Fibroblast of skin of right quadriceps (primary cell): ENCODE measurements around the gene ATAD3A.

Source experiments
- DNase-seq: peaks from one replicate; pipeline ENCODE4 v3.0.0-alpha.2; 2013

Gene ATAD3A

GRCh38 chr1:1558591-1558990 is 46.6 kb downstream of the ATAD3A start:
- DNase-seq = no peak

- DNase-seq = no peak
Observed at GRCh38 chr1:1559066-1559465, 47.1 kb downstream of the ATAD3A start.

DNA sequence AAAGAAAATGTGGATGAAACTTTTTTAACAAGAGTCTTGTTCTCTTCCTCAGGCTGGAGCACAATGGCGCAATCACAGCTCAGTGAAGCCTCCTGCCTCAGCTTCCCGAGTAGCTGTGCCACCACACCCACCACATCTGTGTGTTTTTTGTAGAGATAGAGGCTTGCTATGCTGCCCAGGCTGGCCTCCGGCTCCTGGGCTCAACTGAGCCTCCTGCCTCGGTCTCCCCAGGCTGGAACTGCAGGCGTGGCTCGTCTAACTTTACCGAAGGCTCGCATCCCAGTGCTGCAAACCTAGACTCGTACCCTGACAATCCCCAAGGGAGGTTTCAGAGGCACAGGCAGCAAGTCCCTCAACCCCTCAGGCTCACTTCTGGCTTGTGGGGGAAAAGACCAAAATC is 48.2 kb downstream of the ATAD3A start:
- no peak for DNase-seq

DNA sequence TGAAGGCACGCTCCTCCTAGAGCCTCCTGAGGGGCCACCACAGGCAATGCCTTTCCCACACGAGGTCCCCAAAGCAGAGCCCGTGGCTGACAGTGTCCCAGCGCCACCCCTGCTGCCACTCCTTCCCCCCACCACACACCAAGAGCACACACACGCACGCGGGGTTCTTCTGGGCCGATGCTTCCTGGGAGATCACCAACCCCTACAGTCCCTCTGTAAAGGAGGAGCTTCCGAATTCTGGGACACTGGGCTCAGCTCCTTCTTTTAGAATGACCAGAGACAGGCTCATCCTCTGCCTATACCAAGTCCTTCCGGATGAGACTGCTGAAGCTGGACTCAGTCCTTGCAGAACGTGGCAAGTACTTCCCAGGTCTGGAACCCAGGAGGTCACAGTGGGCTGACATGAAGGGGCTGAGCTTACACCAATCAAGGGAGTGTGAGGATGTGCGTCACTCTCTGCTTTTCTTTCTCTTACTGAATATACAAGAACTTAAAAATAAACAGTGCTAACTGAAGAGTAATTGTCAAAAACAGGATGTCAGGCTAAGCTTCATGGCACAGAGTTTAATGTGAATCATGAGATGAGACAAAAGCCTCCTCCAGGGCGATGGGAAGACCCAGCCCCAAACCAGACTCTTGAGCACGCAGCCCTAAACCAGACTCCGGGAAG is 50.0 kb downstream of the ATAD3A start:
- DNase-seq = no peak

- no peak for DNase-seq
Observed at GRCh38 chr1:1562556-1563195, 50.7 kb downstream of the ATAD3A start.

DNA sequence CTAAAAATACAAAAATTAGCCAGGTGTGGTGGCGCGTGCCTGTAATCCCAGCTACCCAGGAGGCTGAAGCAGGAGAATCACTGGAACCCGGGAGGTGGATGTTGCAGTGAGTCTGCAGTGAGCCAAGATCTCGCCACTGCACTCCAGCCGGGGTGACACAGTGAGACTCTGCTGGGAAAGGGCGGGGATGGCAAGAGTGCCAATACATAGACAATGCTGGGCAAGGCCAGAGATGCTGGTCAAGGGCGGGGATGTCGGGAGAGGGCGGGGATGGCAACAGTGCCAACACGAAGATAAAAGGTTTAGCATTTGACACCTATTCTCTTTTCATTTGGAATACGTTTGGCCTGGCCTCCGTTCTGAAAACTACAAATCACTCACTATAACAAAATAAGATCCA is 51.7 kb downstream of the ATAD3A start:
- DNase-seq = no peak

DNA sequence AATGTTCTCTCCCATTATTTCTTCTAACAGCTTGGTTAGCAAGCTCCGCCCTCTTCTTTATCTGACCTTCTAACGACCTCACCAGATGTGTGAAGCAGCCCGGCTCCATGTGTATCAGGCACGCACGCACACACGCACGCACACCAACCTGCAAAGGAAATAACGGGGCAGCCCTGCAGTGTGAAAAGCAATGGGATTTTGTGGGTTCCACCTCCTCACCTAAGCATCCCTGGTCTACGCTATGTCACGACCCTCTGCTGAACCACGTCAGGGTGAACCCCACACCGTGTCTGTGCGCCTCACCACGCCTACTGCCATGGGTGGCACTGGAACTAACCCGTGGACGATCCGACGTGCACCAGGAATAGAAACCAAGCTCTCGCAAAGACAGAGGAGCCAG is 52.3 kb downstream of the ATAD3A start:
- DNase-seq = no peak

- DNase-seq = no peak
Observed at GRCh38 chr1:1565340-1565739, 53.4 kb downstream of the ATAD3A start.

DNA sequence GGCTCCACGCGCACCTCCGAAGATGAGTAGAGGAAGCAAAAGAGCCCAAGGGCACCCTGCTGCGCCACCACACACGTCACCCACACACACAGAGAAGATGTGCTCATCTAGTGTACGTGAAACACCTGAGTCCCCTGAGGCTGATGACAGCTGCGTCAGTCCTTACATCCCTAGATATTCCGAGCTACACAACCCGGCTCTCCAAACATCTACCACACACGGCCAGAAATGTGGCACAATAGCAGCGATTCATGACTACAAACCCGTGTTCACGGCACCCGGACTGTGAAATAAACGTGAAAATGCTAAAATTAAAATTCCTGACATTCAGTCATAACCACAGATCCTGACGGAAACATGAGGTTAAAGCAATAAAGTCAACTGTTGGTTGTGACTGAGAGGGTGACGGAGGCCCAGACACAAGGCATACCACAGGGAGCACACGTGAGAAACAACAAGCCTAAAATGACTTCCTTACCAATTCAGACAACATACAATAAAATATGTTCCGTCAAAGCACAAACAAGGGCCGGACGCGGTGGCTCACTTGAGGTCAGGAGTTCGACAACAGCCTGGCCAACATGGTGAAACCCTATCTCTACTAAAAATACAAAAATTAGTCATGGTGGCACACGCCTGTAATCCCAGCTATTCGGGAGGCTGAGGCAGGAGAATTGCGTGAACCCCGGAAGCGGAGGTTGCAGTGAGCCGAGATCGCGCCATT is 55.4 kb downstream of the ATAD3A start:
- peak; percentile 19 for DNase-seq

GRCh38 chr1:1567891-1568291 is 55.9 kb downstream of the ATAD3A start:
- no peak for DNase-seq

GRCh38 chr1:1569341-1569740 is 57.4 kb downstream of the ATAD3A start:
- no peak for DNase-seq

DNA sequence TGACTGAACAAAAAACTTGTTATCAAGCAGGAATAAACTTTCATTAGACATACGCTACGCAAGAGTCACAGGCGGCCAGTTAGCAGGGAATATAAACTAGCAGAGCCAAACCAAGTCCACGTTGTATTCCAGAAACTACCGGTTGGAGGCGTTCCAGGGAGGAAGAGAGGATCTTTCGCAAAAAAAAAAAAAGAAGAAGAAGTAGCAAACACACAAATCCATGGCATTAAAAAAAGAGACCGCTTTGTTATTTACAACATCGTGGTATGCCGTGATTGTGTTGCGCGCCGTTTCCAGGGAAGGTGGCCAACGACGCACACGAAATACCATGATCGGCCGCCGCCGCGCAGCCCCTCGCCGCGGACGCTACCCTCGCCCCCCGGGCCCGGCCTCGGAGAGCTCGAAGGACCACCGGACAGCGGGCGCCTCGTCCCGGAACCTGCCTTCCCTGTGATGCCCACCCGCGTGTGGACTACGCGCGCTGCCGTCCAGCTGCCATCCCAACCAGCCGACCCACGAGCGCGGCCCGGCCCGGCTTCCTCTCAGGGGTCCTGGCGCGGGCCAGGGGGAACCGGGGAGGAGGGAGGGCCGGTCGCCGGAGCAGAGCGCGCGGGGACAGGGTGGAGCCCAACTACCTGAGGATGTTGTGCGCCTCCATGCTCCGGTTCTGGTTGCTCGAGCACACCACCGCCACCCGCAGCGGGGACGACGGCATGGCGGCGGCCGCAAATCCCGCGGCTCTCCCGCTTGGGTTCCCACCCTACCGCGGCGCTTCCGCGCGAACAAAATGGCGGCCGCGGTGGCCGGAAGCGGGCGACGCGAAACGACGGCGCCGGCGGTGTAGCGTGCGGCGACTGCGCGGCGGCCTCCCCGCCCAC is 62.1 kb downstream of the ATAD3A start:
- peak; percentile 66 for DNase-seq

GRCh38 chr1:1574721-1575537 is 63.0 kb downstream of the ATAD3A start, which contains the start of gene SSU72:
Gene SSU72, minus strand, starts transcription at chr1:1574863. Its CDS starts 306 bp downstream, at chr1:1574557.
- peak; percentile 93 for DNase-seq

- DNase-seq = no peak
Observed at GRCh38 chr1:1577367-1578011, 65.5 kb downstream of the ATAD3A start.

DNA sequence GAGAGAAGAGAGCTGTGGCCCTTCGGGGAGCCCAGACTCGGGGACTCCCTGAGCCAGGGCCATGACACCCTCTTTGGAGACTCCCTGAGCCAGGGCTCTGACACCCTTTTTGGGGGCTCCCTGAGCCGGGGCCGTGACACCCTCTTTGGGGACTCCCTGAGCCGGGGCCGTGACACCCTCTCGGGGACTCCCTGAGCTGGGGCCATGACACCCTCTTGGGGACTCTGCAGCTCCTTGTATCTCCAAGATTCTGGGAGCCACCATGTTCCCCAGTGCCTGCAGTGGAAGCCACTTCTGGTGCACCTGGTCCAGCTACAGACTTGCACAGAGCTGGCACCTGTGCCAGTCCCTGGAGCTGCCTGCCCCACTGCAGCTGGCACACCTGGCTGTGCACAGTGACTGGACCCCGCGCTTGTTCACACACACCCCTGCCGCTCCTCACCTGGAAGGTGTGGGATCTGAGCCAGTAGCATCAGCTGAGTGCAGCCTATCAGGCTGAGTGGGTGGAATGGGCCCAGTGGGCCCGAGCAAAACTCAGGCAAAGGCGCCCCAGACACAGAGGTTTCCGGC is 66.5 kb downstream of the ATAD3A start:
- DNase-seq = no peak

- DNase-seq = no peak
Observed at GRCh38 chr1:1582585-1583346, 70.8 kb downstream of the ATAD3A start.

DNA sequence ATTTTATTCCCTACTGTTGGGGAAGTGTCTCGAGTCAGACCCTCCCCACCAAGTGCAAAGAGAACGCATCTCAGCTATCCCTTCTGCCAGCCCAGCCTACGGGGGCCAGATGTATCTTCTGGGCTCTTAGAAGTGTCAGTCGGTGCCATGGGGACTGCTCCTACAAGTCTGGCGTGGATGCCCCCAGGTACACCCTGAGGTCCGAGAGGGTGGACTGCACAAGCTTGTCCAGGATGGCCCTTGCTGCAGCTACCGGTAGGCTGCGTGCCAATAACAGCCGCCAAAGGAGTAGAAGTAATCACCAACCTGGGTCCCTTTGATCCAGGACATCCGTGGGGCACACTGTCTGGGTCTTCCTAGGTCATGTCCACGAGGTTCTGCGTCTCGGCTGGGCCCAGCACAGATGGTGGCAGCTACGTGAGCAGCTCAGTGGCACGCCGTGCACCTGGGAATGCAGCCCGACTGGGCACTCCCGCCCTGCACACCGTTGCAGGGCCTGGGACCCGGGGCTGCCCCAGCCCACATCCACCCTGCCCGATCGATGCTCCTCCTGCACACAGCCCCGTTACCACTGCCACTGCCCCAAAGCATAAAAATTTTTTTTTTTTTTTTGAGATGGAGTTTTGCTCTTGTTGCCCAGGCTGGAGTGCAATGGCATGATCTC is 71.5 kb downstream of the ATAD3A start:
- no peak for DNase-seq
